Activated CD8-positive, alpha-beta memory T cell treated with anti-CD3 and anti-CD28 coated beads for 48 hours (primary cell): Measurements from ENCODE around the gene NSD1.
A peak's percentile ranks its signal among the peaks of the same experiment; 100 is the strongest.
"Not testable (repeated sequence)": the region's sequence is repeated elsewhere in the genome, so short reads cannot be mapped to it uniquely, and the experiment has no call there.

Experiments
- DNase-seq, 3 experiments: peaks; one replicate each; pipeline ENCODE4 v3.0.0-alpha.2; 2020; ENCODE audit warnings: low read depth in 2 of 3, low spot score in 2 of 3

NSD1 gene

GRCh38 chr5:177276886-177277285, 143.3 kb downstream of the NSD1 start:
- DNase-seq = no peak

- DNase-seq = no peak
Observed at GRCh38 chr5:177288191-177288590, 154.6 kb downstream of the NSD1 start.

GRCh38 chr5:177290816-177291596, 157.4 kb downstream of the NSD1 start:
- DNase-seq = no peak

- no peak for DNase-seq
Observed at GRCh38 chr5:177291735-177292134, 158.2 kb downstream of the NSD1 start.

- DNase-seq = no peak
Observed at GRCh38 chr5:177293819-177294581, 160.4 kb downstream of the NSD1 start.

GRCh38 chr5:177294632-177295031, 161.1 kb downstream of the NSD1 start:
- no peak for DNase-seq

GRCh38 chr5:177295924-177296323, 162.4 kb downstream of the NSD1 start:
- no peak for DNase-seq

GRCh38 chr5:177296581-177296980, 163.0 kb downstream of the NSD1 start:
- DNase-seq = no peak

- no peak for DNase-seq
Observed at GRCh38 chr5:177297922-177298321, 164.3 kb downstream of the NSD1 start.

- DNase-seq = no peak
Observed at GRCh38 chr5:177299697-177300096, 166.1 kb downstream of the NSD1 start.

GRCh38 chr5:177300236-177300880, 166.8 kb downstream of the NSD1 start:
- no peak for DNase-seq

GRCh38 chr5:177300951-177301350, 167.4 kb downstream of the NSD1 start:
- no peak for DNase-seq

GRCh38 chr5:177301503-177302165, 168.1 kb downstream of the NSD1 start:
- DNase-seq = no peak

GRCh38 chr5:177302354-177303110, 169.0 kb downstream of the NSD1 start:
- no peak for DNase-seq

- DNase-seq = peak; percentile 80 to 85 (median 81)
Observed at GRCh38 chr5:177303121-177303924, 169.8 kb downstream of the NSD1 start, which contains the start of the genes PRELID1 and RAB24. Gene PRELID1, plus strand, starts transcription at chr5:177303799. Its CDS starts 187 bp downstream, at chr5:177303986. Gene RAB24, minus strand, starts transcription at chr5:177303719. Its CDS starts 431 bp downstream, at chr5:177303288.

GRCh38 chr5:177303925-177304391, 170.4 kb downstream of the NSD1 start:
- no peak for DNase-seq

- no peak for DNase-seq
Observed at GRCh38 chr5:177304392-177305119, 171.0 kb downstream of the NSD1 start.

GRCh38 chr5:177306103-177306640, 172.6 kb downstream of the NSD1 start:
- DNase-seq = not testable (repeated sequence)
